Neural cell (in vitro differentiated cells): ENCODE data around the gene CNTNAP2. TPM values are rescaled to one million over a fixed set of nuclear protein-coding genes. Genes with fewer than 3 reads are reported as not detected.

Experiments
- H2AFZ ChIP-seq: fragments of 200-600, 300-800 bp; sonication (generic), shearing (Covaris generic); 2 replicates; pipeline ENCODE4 v1.6.0; 2014; ENCODE audit warnings: low read depth, mild to moderate bottlenecking, antibody characterized with exemption, low read length, moderate library complexity
- H3F3A ChIP-seq: fragments of 200-600 bp; shearing (Covaris generic); 2 replicates; pipeline ENCODE4 v1.6.1; 2016; ENCODE audit warnings: mild to moderate bottlenecking, moderate library complexity, mixed read lengths, antibody characterized with exemption, low read length; ENCODE audit not compliant: insufficient read depth, poor library complexity, severe bottlenecking
- H3K27ac ChIP-seq: fragments of 200-600, 300-800 bp; sonication (generic), shearing (Covaris generic); 2 replicates; pipeline ENCODE4 v1.5.1; 2014; ENCODE audit warnings: mild to moderate bottlenecking, low read length, moderate library complexity
- H3K27me3 ChIP-seq: fragments of 300-800, 200-600 bp; sonication (generic), shearing (Covaris generic); 2 replicates; pipeline ENCODE4 v1.6.0; 2014; ENCODE audit warnings: mild to moderate bottlenecking, low read depth, low read length, moderate library complexity; ENCODE audit not compliant: insufficient read depth
- H3K36me3 ChIP-seq: fragments of 300-800, 200-600 bp; sonication (generic), shearing (Covaris generic); 2 replicates; pipeline ENCODE4 v1.5.1; 2014; ENCODE audit warnings: mild to moderate bottlenecking, antibody characterized with exemption, low read length, moderate library complexity; ENCODE audit not compliant: insufficient read depth
- H3K4me2 ChIP-seq: fragments of 300-800, 200-600 bp; sonication (generic), shearing (Covaris generic); 2 replicates; pipeline ENCODE4 v1.6.0; 2014; ENCODE audit warnings: mild to moderate bottlenecking, low read length
- H3K4me3 ChIP-seq: fragments of 300-800, 200-600 bp; sonication (generic), shearing (Covaris generic); 2 replicates; pipeline ENCODE4 v1.5.1; 2014; ENCODE audit warnings: mild to moderate bottlenecking, low read length, moderate library complexity
- H3K79me2 ChIP-seq: fragments of 200-600 bp; shearing (Covaris generic); replicated peaks from 2 replicates; pipeline ENCODE4 v1.6.0; 2014; ENCODE audit warnings: mild to moderate bottlenecking, low read length, moderate library complexity; ENCODE audit not compliant: insufficient read depth
- H3K9ac ChIP-seq: fragments of 300-800, 200-600 bp; sonication (generic), shearing (Covaris generic); 2 replicates; pipeline ENCODE4 v1.6.1; 2016; ENCODE audit warnings: mild to moderate bottlenecking, low read length, mixed read lengths
- H3K9me2 ChIP-seq: fragments of 200-600 bp; shearing (Covaris generic); 2 replicates; pipeline ENCODE4 v1.6.1; 2016; ENCODE audit warnings: mild to moderate bottlenecking, low read length, mixed read lengths; ENCODE audit not compliant: insufficient read depth
- H3K9me3 ChIP-seq: fragments of 200-600, 300-800 bp; sonication (generic), shearing (Covaris generic); 2 replicates; pipeline ENCODE4 v1.6.1; 2016; ENCODE audit warnings: mild to moderate bottlenecking, mixed run types, low read length, moderate library complexity, mixed read lengths
- H4K20me1 ChIP-seq: fragments of 200-600 bp; shearing (Covaris generic); 2 replicates; pipeline ENCODE4 v1.6.1; 2016; ENCODE audit warnings: mild to moderate bottlenecking, mixed run types; ENCODE audit not compliant: insufficient read depth
- CTCF ChIP-seq: fragments of 450-650 bp; IDR thresholded peaks from 2 replicates; pipeline ENCODE4 v1.5.1; 2014; ENCODE audit warnings: antibody characterized with exemption, mild to moderate bottlenecking, moderate library complexity; ENCODE audit not compliant: poor library complexity, severe bottlenecking
- EP300 ChIP-seq: fragments of 450-650 bp; conservative IDR thresholded peaks from 2 replicates; pipeline ENCODE4 v1.6.1; 2014; ENCODE audit warnings: antibody characterized with exemption, mild to moderate bottlenecking, moderate library complexity; ENCODE audit not compliant: poor library complexity, severe bottlenecking
- EZH2 ChIP-seq: fragments of 200-600, 300-800 bp; shearing (Covaris generic), sonication (generic); IDR thresholded peaks from 2 replicates; pipeline ENCODE4 v1.6.1; 2014; ENCODE audit warnings: antibody characterized with exemption, low read length, borderline replicate concordance, mild to moderate bottlenecking; ENCODE audit not compliant: insufficient read depth, poor library complexity, severe bottlenecking
- MXI1 ChIP-seq: fragments of 450-650 bp; conservative IDR thresholded peaks from 2 replicates; pipeline ENCODE4 v1.6.1; 2014; ENCODE audit warnings: antibody characterized with exemption, mild to moderate bottlenecking; ENCODE audit not compliant: poor library complexity, severe bottlenecking
- POLR2AphosphoS5 ChIP-seq: IDR thresholded peaks from 2 replicates; pipeline ENCODE4 v1.6.1; 2012
- RAD21 ChIP-seq: fragments of 450-650 bp; conservative IDR thresholded peaks from 2 replicates; pipeline ENCODE4 v1.6.1; 2014; ENCODE audit warnings: antibody characterized with exemption, mild to moderate bottlenecking, moderate library complexity
- REST ChIP-seq: IDR thresholded peaks from 2 replicates; pipeline ENCODE4 v1.6.1; 2012; ENCODE audit warnings: borderline replicate concordance
- SMC3 ChIP-seq: fragments of 450-650 bp; conservative IDR thresholded peaks from 2 replicates; pipeline ENCODE4 v1.6.1; 2014; ENCODE audit warnings: antibody characterized with exemption, mild to moderate bottlenecking, moderate library complexity; ENCODE audit not compliant: poor library complexity
- TAF1 ChIP-seq: IDR thresholded peaks from 2 replicates; pipeline ENCODE4 v1.6.1; 2012; ENCODE audit warnings: low read depth
- polyA plus RNA-seq: library from polyadenylated mRNA; depleted of rRNA; stranded (reverse); fragments of >200 nt; gene quantifications from 2 replicates; pipeline ENCODE4 v1.2.3, GENCODE V29; 2014

CNTNAP2 gene
- polyA plus RNA-seq, 1 donor from 2014 or later: 276 TPM

GRCh38 chr7:147376192-147376591 lies 1259.6 kb downstream of the CNTNAP2 start:
- no peak overlapping the region for H3K9ac ChIP-seq
- H3K9me3 ChIP-seq: no peaks in the 10 kb centered on the region
- no peaks in the 10 kb centered on the region for H3K79me2 ChIP-seq
- no peak overlapping the region for H2AFZ ChIP-seq
- H3K27ac ChIP-seq: no peak overlapping the region
- no peaks in the 10 kb centered on the region for H3F3A ChIP-seq
- no peak for TF ChIP-seq RAD21
- H3K9me2 ChIP-seq: no peaks in the 10 kb centered on the region
- no peaks in the 10 kb centered on the region for H4K20me1 ChIP-seq
- no peak overlapping the region for H3K4me2 ChIP-seq
- no peaks in the 10 kb centered on the region for H3K36me3 ChIP-seq
- no peaks in the 10 kb centered on the region for H3K27me3 ChIP-seq
- no peak overlapping the region for H3K4me3 ChIP-seq

GRCh38 chr7:147380926-147381325 lies 1264.3 kb downstream of the CNTNAP2 start:
- Histone ChIP-seq H3K27ac (no peak overlapping the region), H3K9ac (no peak overlapping the region), H3K36me3 (no peaks in the 10 kb centered on the region), H4K20me1 (no peaks in the 10 kb centered on the region), H3K79me2 (no peaks in the 10 kb centered on the region), H3K9me3 (no peaks in the 10 kb centered on the region), H3K4me3 (no peak overlapping the region), H3K4me2 (no peak overlapping the region), H3K9me2 (no peaks in the 10 kb centered on the region), H2AFZ (no peak overlapping the region), H3F3A (no peaks in the 10 kb centered on the region), H3K27me3 (no peaks in the 10 kb centered on the region)
- TF ChIP-seq EP300 (no peak), CTCF (no peak), REST (no peak), SMC3 (no peak), MXI1 (no peak), RAD21 (no peak)

- Histone ChIP-seq H3K27me3 (no peaks in the 10 kb centered on the region), H3K9me2 (no peaks in the 10 kb centered on the region), H3K9me3 (no peaks in the 10 kb centered on the region), H2AFZ (no peak overlapping the region), H3K79me2 (no peaks in the 10 kb centered on the region), H4K20me1 (no peaks in the 10 kb centered on the region), H3F3A (no peaks in the 10 kb centered on the region), H3K27ac (no peak overlapping the region), H3K9ac (no peak overlapping the region), H3K36me3 (no peaks in the 10 kb centered on the region), H3K4me3 (no peak overlapping the region), H3K4me2 (no peak overlapping the region)
- TF ChIP-seq SMC3 (no peak), RAD21 (no peak), POLR2AphosphoS5 (no peak), TAF1 (no peak), MXI1 (no peak), EZH2 (no peak), CTCF (no peak), REST (no peak), EP300 (no peak)
These were observed 1277.7 kb downstream of the CNTNAP2 start for GRCh38 chr7:147394329-147394728.
